PC-9 (cell line): Measurements from ENCODE around the gene KRCC1. TPM values are rescaled to one million over a fixed set of nuclear protein-coding genes. Genes with fewer than 3 reads are reported as not detected.
"Not testable (repeated sequence)": the region's sequence is repeated elsewhere in the genome, so short reads cannot be mapped to it uniquely, and the experiment has no call there.

Experiments
- BruUV-seq: library from RNA; stranded (reverse); fragments of 400-500 nt; replicated peaks from 2 replicates; lab custom pipeline; 2021; lab: Mats Ljungman, UMichigan
- CTCF ChIA-PET: fragments of 300-600 bp; sonication (Branson Sonifier 250); formaldehyde crosslinking; loops from one replicate; lab custom pipeline; 2022; ENCODE audit warnings: antibody characterized with exemption; lab: Charles Lee
- POLR2A ChIA-PET: fragments of 300-600 bp; sonication (Branson Sonifier 250); formaldehyde crosslinking; loops from one replicate; lab custom pipeline; 2022; ENCODE audit warnings: antibody characterized with exemption; ENCODE audit not compliant: unreplicated experiment; lab: Charles Lee
- DNase-seq, 2 experiments: peaks; one replicate each; pipeline versions ENCODE4 v3.0.0 to v3.0.0-alpha.2; 2015 to 2022; ENCODE audit warnings: mixed read lengths in 1 of 2
- H2AFZ ChIP-seq: fragments of 200-600 bp; sonication (generic); 2 replicates; pipeline ENCODE4 v1.8.1; 2017; ENCODE audit warnings: antibody characterized with exemption
- H3F3A ChIP-seq: fragments of 200-600 bp; sonication (generic); 2 replicates; pipeline ENCODE4 v1.8.1; 2017; ENCODE audit warnings: antibody characterized with exemption, mild to moderate bottlenecking, low read depth; ENCODE audit not compliant: insufficient read depth
- H3K27ac ChIP-seq: fragments of 200-600 bp; sonication (generic); 2 replicates; pipeline ENCODE4 v1.6.1; 2016; ENCODE audit warnings: mixed run types
- H3K27me3 ChIP-seq: fragments of 200-600 bp; sonication (generic); 2 replicates; pipeline ENCODE4 v1.6.1; 2016; ENCODE audit warnings: low read depth, mixed run types; ENCODE audit not compliant: insufficient read depth
- H3K36me3 ChIP-seq: fragments of 200-600 bp; sonication (generic); 2 replicates; pipeline ENCODE4 v1.6.1; 2016; ENCODE audit warnings: low read depth, mixed run types
- H3K4me1 ChIP-seq: fragments of 200-600 bp; sonication (generic); replicated peaks from 2 replicates; pipeline ENCODE4 v1.6.1; 2016; ENCODE audit warnings: mixed run types; ENCODE audit not compliant: insufficient read depth
- H3K4me2 ChIP-seq: fragments of 200-600 bp; sonication (generic); 2 replicates; pipeline ENCODE4 v1.6.1; 2017; ENCODE audit warnings: mixed run types
- H3K4me3 ChIP-seq: fragments of 200-600 bp; sonication (generic); 2 replicates; pipeline ENCODE4 v1.6.1; 2016; ENCODE audit warnings: mixed run types
- H3K79me2 ChIP-seq: fragments of 200-600 bp; sonication (generic); 2 replicates; pipeline ENCODE4 v1.6.1; 2017; ENCODE audit warnings: low read depth, mixed run types
- H3K9me2 ChIP-seq: fragments of 200-600 bp; sonication (generic); 2 replicates; pipeline ENCODE4 v1.8.1; 2017; ENCODE audit warnings: mild to moderate bottlenecking; ENCODE audit not compliant: insufficient read depth
- H3K9me3 ChIP-seq: fragments of 200-600 bp; sonication (generic); 2 replicates; pipeline ENCODE4 v1.8.1; 2016; ENCODE audit warnings: low read depth; ENCODE audit not compliant: insufficient read depth
- H4K20me1 ChIP-seq: fragments of 200-600 bp; sonication (generic); 2 replicates; pipeline ENCODE4 v1.8.1; 2017; ENCODE audit not compliant: insufficient read depth
- EZH2 ChIP-seq: fragments of 200-600 bp; sonication (generic); IDR thresholded peaks from 2 replicates; pipeline ENCODE4 v1.8.0; 2017; ENCODE audit warnings: antibody characterized with exemption, low read depth
- intact Hi-C: fragments of 100-400 bp; cut with micrococcal nuclease; formaldehyde crosslinking; loops from one replicate; pipeline ENCODE4 v1.10.0; 2022; ENCODE audit not compliant: unreplicated experiment
- total RNA-seq: library from RNA; stranded (reverse); gene quantifications from 2 replicates; pipeline ENCODE4 v1.2.3, GENCODE V29; 2021
- TF ChIP-seq, protein P1 (sequence below): fragments of 200-600 bp; sonication (generic); conservative IDR thresholded peaks from 2 replicates; pipeline ENCODE4 v1.6.1; 2017; ENCODE audit warnings: mixed run types, antibody characterized with exemption, mild to moderate bottlenecking, moderate library complexity

Gene KRCC1
- total RNA-seq, 1 experiment from 2014 or later = 17.4 TPM

DNA sequence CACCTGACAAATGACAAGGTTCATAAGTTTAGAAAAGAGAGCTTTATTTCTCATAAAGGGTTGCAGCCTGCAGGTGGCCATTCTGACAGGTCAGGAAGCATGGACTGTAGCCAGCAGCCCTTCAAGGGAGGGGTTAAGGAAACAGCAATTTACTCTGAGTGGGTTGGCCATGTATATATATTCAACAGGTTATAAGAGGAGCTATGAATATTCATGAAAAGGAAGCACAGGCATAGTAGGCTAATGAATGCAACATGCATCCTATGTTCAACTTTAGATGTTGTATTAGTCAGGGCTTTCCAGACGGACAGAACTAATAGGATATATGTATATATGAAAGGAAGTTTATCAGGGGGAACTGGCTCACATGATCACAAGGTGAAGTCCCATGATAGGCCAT, 59.8 kb downstream of the KRCC1 start:
- no peak overlapping the region for H3K4me2 ChIP-seq
- TF ChIP-seq EZH2 = no peak
- TF ChIP-seq, protein P1, sequence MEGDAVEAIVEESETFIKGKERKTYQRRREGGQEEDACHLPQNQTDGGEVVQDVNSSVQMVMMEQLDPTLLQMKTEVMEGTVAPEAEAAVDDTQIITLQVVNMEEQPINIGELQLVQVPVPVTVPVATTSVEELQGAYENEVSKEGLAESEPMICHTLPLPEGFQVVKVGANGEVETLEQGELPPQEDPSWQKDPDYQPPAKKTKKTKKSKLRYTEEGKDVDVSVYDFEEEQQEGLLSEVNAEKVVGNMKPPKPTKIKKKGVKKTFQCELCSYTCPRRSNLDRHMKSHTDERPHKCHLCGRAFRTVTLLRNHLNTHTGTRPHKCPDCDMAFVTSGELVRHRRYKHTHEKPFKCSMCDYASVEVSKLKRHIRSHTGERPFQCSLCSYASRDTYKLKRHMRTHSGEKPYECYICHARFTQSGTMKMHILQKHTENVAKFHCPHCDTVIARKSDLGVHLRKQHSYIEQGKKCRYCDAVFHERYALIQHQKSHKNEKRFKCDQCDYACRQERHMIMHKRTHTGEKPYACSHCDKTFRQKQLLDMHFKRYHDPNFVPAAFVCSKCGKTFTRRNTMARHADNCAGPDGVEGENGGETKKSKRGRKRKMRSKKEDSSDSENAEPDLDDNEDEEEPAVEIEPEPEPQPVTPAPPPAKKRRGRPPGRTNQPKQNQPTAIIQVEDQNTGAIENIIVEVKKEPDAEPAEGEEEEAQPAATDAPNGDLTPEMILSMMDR = no peak
- no peaks in the 10 kb centered on the region for H3K9me2 ChIP-seq
- H3K27ac ChIP-seq = no peak overlapping the region
- H3K4me3 ChIP-seq = no peak overlapping the region
- no peaks in the 10 kb centered on the region for H3K9me3 ChIP-seq
- no peaks in the 10 kb centered on the region for H4K20me1 ChIP-seq
- POLR2A ChIA-PET = no interaction called here
- no peaks in the 10 kb centered on the region for H3K36me3 ChIP-seq
- no peaks in the 10 kb centered on the region for H3K4me1 ChIP-seq
- BruUV-seq = no TSS peak
- no peaks in the 10 kb centered on the region for H3K27me3 ChIP-seq
- no peaks in the 10 kb centered on the region for H3F3A ChIP-seq
- DNase-seq = no peak
- CTCF ChIA-PET = no interaction called here
- H3K79me2 ChIP-seq = no peaks in the 10 kb centered on the region
- H2AFZ ChIP-seq = no peak overlapping the region
- intact Hi-C loops = no loop called here

- POLR2A ChIA-PET, H3K4me3 ChIP-seq, H3K9me2 ChIP-seq, H3K4me2 ChIP-seq, H4K20me1 ChIP-seq, H3F3A ChIP-seq, CTCF ChIA-PET, H3K36me3 ChIP-seq, H3K4me1 ChIP-seq, intact Hi-C loops, H3K27me3 ChIP-seq, H3K9me3 ChIP-seq, H3K79me2 ChIP-seq, BruUV-seq, H2AFZ ChIP-seq, H3K27ac ChIP-seq, DNase-seq: not testable (repeated sequence)
These were observed 61.2 kb downstream of the KRCC1 start for GRCh38 chr2:87994304-87994850.

DNA sequence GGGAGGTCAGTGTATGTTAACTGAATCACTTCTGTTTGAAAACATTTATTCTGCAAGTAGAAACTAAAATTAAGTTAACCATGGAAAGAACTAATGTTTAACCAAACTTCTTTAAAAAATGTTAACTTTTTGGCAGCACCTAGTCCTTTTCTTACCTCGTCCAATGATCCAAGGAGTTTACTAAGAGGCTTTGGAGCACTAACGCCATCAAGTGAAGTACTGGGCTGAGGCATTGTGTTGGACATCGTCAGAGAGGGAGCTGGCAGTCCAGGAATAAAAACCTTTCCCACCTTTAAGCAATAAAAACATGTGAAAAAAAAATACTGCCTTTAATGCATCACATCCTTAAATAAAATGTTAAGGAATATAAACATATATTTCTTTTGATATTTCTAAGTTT, 63.0 kb downstream of the KRCC1 start:
- DNase-seq, BruUV-seq, H3K4me1 ChIP-seq, CTCF ChIA-PET, H3K9me2 ChIP-seq, intact Hi-C loops, H3K27ac ChIP-seq, H3K4me3 ChIP-seq, H2AFZ ChIP-seq, POLR2A ChIA-PET, H4K20me1 ChIP-seq, H3K36me3 ChIP-seq, H3K9me3 ChIP-seq, H3K79me2 ChIP-seq, H3K27me3 ChIP-seq, H3F3A ChIP-seq, H3K4me2 ChIP-seq: not testable (repeated sequence)

GRCh38 chr2:87987473-87987872, 68.1 kb downstream of the KRCC1 start:
- BruUV-seq, H3K9me3 ChIP-seq, H3K4me2 ChIP-seq, H3K27ac ChIP-seq, intact Hi-C loops, H4K20me1 ChIP-seq, H3K27me3 ChIP-seq, H3K4me1 ChIP-seq, H3K36me3 ChIP-seq, H3K79me2 ChIP-seq, H2AFZ ChIP-seq, DNase-seq, CTCF ChIA-PET, H3K9me2 ChIP-seq, H3K4me3 ChIP-seq, H3F3A ChIP-seq, POLR2A ChIA-PET: not testable (repeated sequence)

GRCh38 chr2:87985902-87986301, 69.7 kb downstream of the KRCC1 start:
- H3K27me3 ChIP-seq, BruUV-seq, H3K9me3 ChIP-seq, H3K36me3 ChIP-seq, H3K79me2 ChIP-seq, H3K27ac ChIP-seq, H3K4me1 ChIP-seq, H2AFZ ChIP-seq, H3K9me2 ChIP-seq, H4K20me1 ChIP-seq, H3K4me2 ChIP-seq, CTCF ChIA-PET, H3F3A ChIP-seq, DNase-seq, intact Hi-C loops, POLR2A ChIA-PET, H3K4me3 ChIP-seq: not testable (repeated sequence)

GRCh38 chr2:87981182-87981581, 74.4 kb downstream of the KRCC1 start:
- H3K36me3 ChIP-seq, BruUV-seq, H4K20me1 ChIP-seq, H3F3A ChIP-seq, intact Hi-C loops, H3K27ac ChIP-seq, H3K4me1 ChIP-seq, H3K4me2 ChIP-seq, CTCF ChIA-PET, H3K9me3 ChIP-seq, H2AFZ ChIP-seq, H3K79me2 ChIP-seq, H3K4me3 ChIP-seq, H3K9me2 ChIP-seq, H3K27me3 ChIP-seq, POLR2A ChIA-PET, DNase-seq: not testable (repeated sequence)
